Measurements from ENCODE around the gene HOTAIR.

Gene HOTAIR

GRCh38 chr12:54011665-54012532 is 37.1 kb upstream of the HOTAIR start:
- H3K79me1 ChIP-seq (replicated peaks; ENCODE audit: low read length, poor library complexity, severe bottlenecking) = no peaks in the 10 kb centered on the region
- 24% methylated on average over 4 of the region's 14 CpGs for WGBS

GRCh38 chr12:54010972-54011664 is 36.4 kb upstream of the HOTAIR start:
- Histone ChIP-seq H2BK12ac (ENCODE audit: low read length in 2 of 2) (no peak overlapping the region), H3K27me3 (ENCODE audit: control insufficient read depth in 1 of 2, insufficient read depth in 1 of 2, low read length in 2 of 2) (no peaks in the 10 kb centered on the region), H3K79me1 (replicated peaks; ENCODE audit: low read length, poor library complexity, severe bottlenecking) (no peaks in the 10 kb centered on the region), H2BK120ac (ENCODE audit: low read depth, low read length) (peak overlapping the region; percentile 84), H3K4ac (ENCODE audit: low read depth in 1 of 2, low read length in 2 of 2) (peak overlapping the region in 1 of 2 experiments; percentile 81), H2AFZ (ENCODE audit: low read depth, low read length) (no peak overlapping the region), H4K8ac (ENCODE audit: low read length) (peak overlapping the region; percentile 60), H3K9me3 (ENCODE audit: control insufficient read depth, low read length) (no peaks in the 10 kb centered on the region), H3K14ac (ENCODE audit: low read length in 2 of 2) (peak overlapping the region in 1 of 2 experiments; percentile 57), H2BK15ac (ENCODE audit: low read depth, poor library complexity, severe bottlenecking) (no peak overlapping the region), H2BK5ac (ENCODE audit: low read depth, low read length, poor library complexity, severe bottlenecking) (peak overlapping the region; percentile 46), H3K4me2 (ENCODE audit: low read length, poor library complexity, severe bottlenecking) (peak overlapping the region; percentile 85), H3K9ac (ENCODE audit: low read length) (peak overlapping the region; percentile 96), H3K4me3 (ENCODE audit: insufficient read depth in 1 of 2, low read depth in 1 of 2, low read length in 2 of 2) (peak overlapping the region; percentile 40 to 85), H3K4me1 (ENCODE audit: control insufficient read depth, insufficient read depth, low read depth, low read length) (peaks cover 39% of the 10 kb centered on the region), H3K18ac (ENCODE audit: low read depth in 1 of 2, low read length in 2 of 2) (peak overlapping the region; percentile 69 to 83), H3K27ac (ENCODE audit: low read length, poor library complexity, severe bottlenecking) (peak overlapping the region; percentile 73), H3K36me3 (ENCODE audit: control insufficient read depth in 1 of 2, insufficient read depth in 2 of 2, low read depth in 1 of 2, low read length in 2 of 2) (no peaks in the 10 kb centered on the region), H3K23ac (ENCODE audit: low read length in 2 of 2) (peak overlapping the region in 1 of 2 experiments; percentile 36), H4K91ac (ENCODE audit: low read length) (no peak overlapping the region), H2AK5ac (ENCODE audit: low read length, severe bottlenecking) (peak overlapping the region; percentile 75)
- no peak for DNase-seq
- WGBS = 5% methylated on average over 14 of the region's 17 CpGs

More at GRCh38 chr12:54011665-54012532, 37.1 kb upstream of the HOTAIR start:
- Histone ChIP-seq H4K8ac (ENCODE audit: low read length) (peak overlapping the region; percentile 60), H4K91ac (ENCODE audit: low read length) (no peak overlapping the region), H3K4me2 (ENCODE audit: low read length, poor library complexity, severe bottlenecking) (peak overlapping the region; percentile 85), H3K4me1 (ENCODE audit: control insufficient read depth, insufficient read depth, low read depth, low read length) (peaks cover 32% of the 10 kb centered on the region), H3K4me3 (ENCODE audit: insufficient read depth in 1 of 2, low read depth in 1 of 2, low read length in 2 of 2) (peak overlapping the region in 1 of 2 experiments; percentile 85), H3K9ac (ENCODE audit: low read length) (peak overlapping the region; percentile 96), H2AFZ (ENCODE audit: low read depth, low read length) (no peak overlapping the region), H2BK12ac (ENCODE audit: low read length in 2 of 2) (no peak overlapping the region), H3K18ac (ENCODE audit: low read depth in 1 of 2, low read length in 2 of 2) (peak overlapping the region in 1 of 2 experiments; percentile 83), H2BK5ac (ENCODE audit: low read depth, low read length, poor library complexity, severe bottlenecking) (no peak overlapping the region), H3K4ac (ENCODE audit: low read depth in 1 of 2, low read length in 2 of 2) (peak overlapping the region in 1 of 2 experiments; percentile 80), H2BK120ac (ENCODE audit: low read depth, low read length) (no peak overlapping the region), H3K9me3 (ENCODE audit: control insufficient read depth, low read length) (no peaks in the 10 kb centered on the region), H3K27me3 (ENCODE audit: control insufficient read depth in 1 of 2, insufficient read depth in 1 of 2, low read length in 2 of 2) (no peaks in the 10 kb centered on the region), H3K23ac (ENCODE audit: low read length in 2 of 2) (peak overlapping the region in 1 of 2 experiments; percentile 36), H2BK15ac (ENCODE audit: low read depth, poor library complexity, severe bottlenecking) (no peak overlapping the region), H2AK5ac (ENCODE audit: low read length, severe bottlenecking) (peak overlapping the region; percentile 75), H3K27ac (ENCODE audit: low read length, poor library complexity, severe bottlenecking) (peak overlapping the region; percentile 98), H3K14ac (ENCODE audit: low read length in 2 of 2) (peak overlapping the region in 1 of 2 experiments; percentile 36), H3K36me3 (ENCODE audit: control insufficient read depth in 1 of 2, insufficient read depth in 2 of 2, low read depth in 1 of 2, low read length in 2 of 2) (no peaks in the 10 kb centered on the region)
- DNase-seq = no peak

GRCh38 chr12:54010053-54010971 is 35.6 kb upstream of the HOTAIR start:
- H3K27ac ChIP-seq (ENCODE audit: low read length, poor library complexity, severe bottlenecking) = peak overlapping the region; percentile 73
- peak overlapping the region; percentile 73 to 85 for H3K4me3 ChIP-seq (ENCODE audit: insufficient read depth in 1 of 2, low read depth in 1 of 2, low read length in 2 of 2)
- H3K9ac ChIP-seq (ENCODE audit: low read length) = peak overlapping the region; percentile 96
- H3K79me1 ChIP-seq (replicated peaks; ENCODE audit: low read length, poor library complexity, severe bottlenecking) = no peaks in the 10 kb centered on the region
- peak overlapping the region; percentile 63 for H2AK5ac ChIP-seq (ENCODE audit: low read length, severe bottlenecking)
- no peak overlapping the region for H2AFZ ChIP-seq (ENCODE audit: low read depth, low read length)
- no peaks in the 10 kb centered on the region for H3K27me3 ChIP-seq (ENCODE audit: control insufficient read depth in 1 of 2, insufficient read depth in 1 of 2, low read length in 2 of 2)
- peak overlapping the region in 1 of 2 experiments; percentile 68 for H3K23ac ChIP-seq (ENCODE audit: low read length in 2 of 2)
- no peaks in the 10 kb centered on the region for H3K36me3 ChIP-seq (ENCODE audit: control insufficient read depth in 1 of 2, insufficient read depth in 2 of 2, low read depth in 1 of 2, low read length in 2 of 2)
- WGBS = 7% methylated on average over 10 of the region's 10 CpGs
- H3K9me3 ChIP-seq (ENCODE audit: control insufficient read depth, low read length) = no peaks in the 10 kb centered on the region
- no peak overlapping the region for H2BK12ac ChIP-seq (ENCODE audit: low read length in 2 of 2)
- H3K4me2 ChIP-seq (ENCODE audit: low read length, poor library complexity, severe bottlenecking) = peak overlapping the region; percentile 85
- H2BK5ac ChIP-seq (ENCODE audit: low read depth, low read length, poor library complexity, severe bottlenecking) = peak overlapping the region; percentile 90
- H2BK15ac ChIP-seq (ENCODE audit: low read depth, poor library complexity, severe bottlenecking) = peak overlapping the region; percentile 98
- H4K8ac ChIP-seq (ENCODE audit: low read length) = no peak overlapping the region
- peak overlapping the region in 1 of 2 experiments; percentile 56 for H3K14ac ChIP-seq (ENCODE audit: low read length in 2 of 2)
- peak overlapping the region; percentile 75 to 94 for H3K18ac ChIP-seq (ENCODE audit: low read depth in 1 of 2, low read length in 2 of 2)
- H3K4ac ChIP-seq (ENCODE audit: low read depth in 1 of 2, low read length in 2 of 2) = peak overlapping the region in 1 of 2 experiments; percentile 81
- H4K91ac ChIP-seq (ENCODE audit: low read length) = peak overlapping the region; percentile 48
- H2BK120ac ChIP-seq (ENCODE audit: low read depth, low read length) = peak overlapping the region; percentile 84
- peaks cover 36% of the 10 kb centered on the region for H3K4me1 ChIP-seq (ENCODE audit: control insufficient read depth, insufficient read depth, low read depth, low read length)
- DNase-seq = peak; percentile 33

Data from mesenchymal stem cell (in vitro differentiated cells and primary cell).